CD4-positive, alpha-beta T cell (primary cell): Measurements from ENCODE around the gene HPX. TPM values are rescaled to one million over a fixed set of nuclear protein-coding genes. Genes with fewer than 3 reads are reported as not detected.

Source experiments
- ATAC-seq: fragments of 200-7000 bp; cut with Tn5 transposase; one replicate; pipeline ENCODE4 v1.10.0; 2022; ENCODE audit warnings: mild to moderate bottlenecking; ENCODE audit not compliant: poor library complexity
- CTCF ChIA-PET: fragments of 350-600 bp; sonication (Branson Sonifier 250); formaldehyde crosslinking; loops from one replicate; lab custom pipeline; 2021; ENCODE audit warnings: antibody characterized with exemption, inconsistent platforms; lab: Charles Lee
- POLR2A ChIA-PET: fragments of 350-600 bp; sonication (Branson Sonifier 250); formaldehyde crosslinking; loops from one replicate; lab custom pipeline; 2021; ENCODE audit warnings: antibody characterized with exemption, inconsistent platforms; lab: Charles Lee
- DNase-seq, 14 experiments: peaks; one replicate each; pipeline ENCODE4 v3.0.0-alpha.2; 2013 to 2020; ENCODE audit warnings: mixed read lengths in 2 of 14
- H3K27ac ChIP-seq, 2 donors: one replicate each; pipeline versions ENCODE4 v1.5.1 to v1.7.0; 2013; ENCODE audit warnings: low read length in 2 of 2, low read depth in 1 of 2, mild to moderate bottlenecking in 1 of 2
- H3K27me3 ChIP-seq, 2 experiments: 1 replicate in 1 of 2; 2 replicates in 1 of 2; pipeline versions ENCODE4 v1.6.1 to v1.7.0; 2013; ENCODE audit warnings: low read length in 2 of 2, control low read depth in 1 of 2, mild to moderate bottlenecking in 1 of 2, moderate library complexity in 1 of 2; ENCODE audit not compliant: insufficient read depth in 2 of 2, control insufficient read depth in 1 of 2
- H3K36me3 ChIP-seq: one replicate; pipeline ENCODE4 v1.6.1; 2013; ENCODE audit warnings: low read length, control low read depth; ENCODE audit not compliant: insufficient read depth
- H3K4me1 ChIP-seq: one replicate; pipeline ENCODE4 v1.6.1; 2013; ENCODE audit warnings: low read length, control low read depth; ENCODE audit not compliant: insufficient read depth
- H3K4me3 ChIP-seq: one replicate; pipeline ENCODE4 v1.5.1; 2013; ENCODE audit warnings: mild to moderate bottlenecking, low read length, moderate library complexity
- H3K9me3 ChIP-seq, 2 experiments: 1 replicate in 1 of 2; 2 replicates in 1 of 2; pipeline versions ENCODE4 v1.6.1 to v1.7.0; 2013; ENCODE audit warnings: low read length in 2 of 2, mild to moderate bottlenecking in 2 of 2, control low read depth in 1 of 2, moderate library complexity in 1 of 2; ENCODE audit not compliant: control insufficient read depth in 1 of 2, insufficient read depth in 1 of 2
- H3K27ac Mint-ChIP-seq: one replicate; pipeline ENCODE4 v1.8.0; 2020; ENCODE audit warnings: mixed read lengths
- H3K27me3 Mint-ChIP-seq: one replicate; pipeline ENCODE4 v1.8.0; 2021; ENCODE audit warnings: mixed read lengths
- H3K36me3 Mint-ChIP-seq: one replicate; pipeline ENCODE4 v1.8.0; 2021; ENCODE audit warnings: low read depth, mixed read lengths
- H3K4me1 Mint-ChIP-seq: one replicate; pipeline ENCODE4 v1.8.0; 2021; ENCODE audit warnings: low read depth, mixed read lengths
- H3K4me3 Mint-ChIP-seq: one replicate; pipeline ENCODE4 v1.8.0; 2020; ENCODE audit warnings: mild to moderate bottlenecking, mixed read lengths
- H3K9me3 Mint-ChIP-seq: one replicate; pipeline ENCODE4 v1.8.0; 2020; ENCODE audit warnings: mixed read lengths
- CTCF ChIP-seq: fragments of 200-600 bp; IDR thresholded peaks from one replicate; pipeline ENCODE4 v1.8.0; 2022; ENCODE audit warnings: antibody characterized with exemption, mild to moderate bottlenecking
- intact Hi-C, 2 experiments: fragments of 100-400 bp; cut with DNase I in 1 of 2; cut with micrococcal nuclease in 1 of 2; formaldehyde crosslinking; loops; one replicate each; pipeline versions ENCODE4 v1.15.1 to v1.9.0; 2023 to 2025; cut with DNase I, micrococcal nuclease
- total RNA-seq, 174 experiments: library from RNA in 2 of 174; stranded (reverse) in 2 of 174; gene quantifications; one replicate each; pipeline ENCODE4 v1.2.3 and lab custom pipeline; 2021 to 2026

Gene HPX
- total RNA-seq, 2 experiments from 2014 or later, result 0.52 to 0.87 TPM

- H3K27ac Mint-ChIP-seq, result no peak overlapping the region
- H3K9me3 Mint-ChIP-seq, result no peaks in the 10 kb centered on the region
- no peak overlapping the region for H3K4me3 Mint-ChIP-seq
- TF ChIP-seq CTCF, result no peak
- ChIA-PET CTCF (interaction anchor here (0.6 to 1.9 kb wide), 8 partner anchors 11 to 92 kb away, joined by 3 to 15 read pairs (median 4); partner anchors contain the start of gene SMPD1), POLR2A (interaction anchor here (1.1 to 4.4 kb wide), 9 partner anchors 9 to 198 kb away, joined by 4 to 134 read pairs (median 7); partner anchors contain the start of genes ARFIP2, SMPD1, TAF10 and TIMM10B)
- no peaks in the 10 kb centered on the region for H3K27me3 ChIP-seq
- no peaks in the 10 kb centered on the region for H3K27me3 Mint-ChIP-seq
- peaks cover 19% of the 10 kb centered on the region for H3K4me1 Mint-ChIP-seq
- peak overlapping the region; percentile 20 for H3K4me3 ChIP-seq
- DNase-seq, result peak in 13 of 14 experiments; percentile 48 to 90 (median 72)
- H3K36me3 Mint-ChIP-seq, result peaks cover 32% of the 10 kb centered on the region
- peak; percentile 91 for ATAC-seq
- peaks cover 88% of the 10 kb centered on the region for H3K4me1 ChIP-seq
- intact Hi-C loops, result loop anchor here (1.0 to 10.0 kb wide), 5 partner anchors 11 to 1101 kb away; partner anchors contain the start of genes CNGA4 (in 1 of the 2), FHIP1B (in 1 of the 2), PPFIBP2 (in 1 of the 2) and TAF10 (in 1 of the 2)
- H3K9me3 ChIP-seq, result no peaks in the 10 kb centered on the region
- peak overlapping the region; percentile 66 to 82 for H3K27ac ChIP-seq
- peaks cover 31% of the 10 kb centered on the region for H3K36me3 ChIP-seq
These were observed 27.0 kb downstream of the HPX start for GRCh38 chr11:6413791-6414201.

GRCh38 chr11:6411594-6412031, 29.2 kb downstream of the HPX start:
- H3K4me3 ChIP-seq, result no peak overlapping the region

More at GRCh38 chr11:6411594-6412031, 29.2 kb downstream of the HPX start:
- DNase-seq (no peak), ATAC-seq (no peak)
- no peaks in the 10 kb centered on the region for H3K27me3 Mint-ChIP-seq
- no peaks in the 10 kb centered on the region for H3K27me3 ChIP-seq
- no peaks in the 10 kb centered on the region for H3K9me3 Mint-ChIP-seq
- peaks cover 32% of the 10 kb centered on the region for H3K36me3 ChIP-seq
- TF ChIP-seq CTCF, result no peak
- H3K27ac Mint-ChIP-seq, result no peak overlapping the region
- ChIA-PET POLR2A (interaction anchor here (1.0 to 4.4 kb wide), 2 partner anchors 9 to 22 kb away, joined by 4 to 134 read pairs; partner anchors contain the start of gene SMPD1), CTCF (interaction anchor here (0.8 kb wide), 1 partner anchor 32 kb away, joined by 3 read pairs; no protein-coding TSS in a partner anchor)
- H3K36me3 Mint-ChIP-seq, result peaks cover 46% of the 10 kb centered on the region
- peaks cover 35% of the 10 kb centered on the region for H3K4me1 Mint-ChIP-seq
- H3K9me3 ChIP-seq, result no peaks in the 10 kb centered on the region
- H3K27ac ChIP-seq, result peak overlapping the region in 1 of 2 donors; percentile 47
- peaks cover 85% of the 10 kb centered on the region for H3K4me1 ChIP-seq
- H3K4me3 Mint-ChIP-seq, result no peak overlapping the region
- intact Hi-C loops, result loop anchor here (5.0 to 10.0 kb wide), 4 partner anchors 34 to 1103 kb away; partner anchors contain the start of genes CNGA4 (in 1 of the 2), FHIP1B (in 1 of the 2), PPFIBP2 (in 1 of the 2) and TAF10 (in 1 of the 2)
